GM12892 (cell line): ENCODE results near the gene LCMT2. TPM values are rescaled to one million over a fixed set of nuclear protein-coding genes. Genes with fewer than 3 reads are reported as not detected.

Experiments
- DNase-seq: peaks from one replicate; pipeline ENCODE4 v3.0.0; 2011; ENCODE audit not compliant: insufficient read length
- FAIRE-seq: peaks from 2 replicates; lab custom pipeline; 2011; peaks lifted over from hg19 to GRCh38; lab: Jason Lieb, UNC
- POLR2A ChIP-seq: IDR thresholded peaks from 2 replicates; pipeline ENCODE4 v1.6.1; 2011; ENCODE audit warnings: low read depth, low read length, control low read depth
- POLR2AphosphoS5 ChIP-seq: IDR thresholded peaks from 2 replicates; pipeline ENCODE4 v1.6.1; 2011; ENCODE audit warnings: low read depth, low read length, control low read depth
- TAF1 ChIP-seq: IDR thresholded peaks from 2 replicates; pipeline ENCODE4 v1.6.1; 2011; ENCODE audit warnings: low read depth, mild to moderate bottlenecking, control low read depth, low read length, borderline replicate concordance
- polyA plus RNA-seq: library from polyadenylated mRNA; unstranded; fragments of >200 nt; gene quantifications from one replicate; pipeline ENCODE4 v1.2.1, GENCODE V29; 2012; ENCODE audit warnings: missing spikeins, inconsistent platforms; ENCODE audit not compliant: missing spikeins

Gene LCMT2, protein sequence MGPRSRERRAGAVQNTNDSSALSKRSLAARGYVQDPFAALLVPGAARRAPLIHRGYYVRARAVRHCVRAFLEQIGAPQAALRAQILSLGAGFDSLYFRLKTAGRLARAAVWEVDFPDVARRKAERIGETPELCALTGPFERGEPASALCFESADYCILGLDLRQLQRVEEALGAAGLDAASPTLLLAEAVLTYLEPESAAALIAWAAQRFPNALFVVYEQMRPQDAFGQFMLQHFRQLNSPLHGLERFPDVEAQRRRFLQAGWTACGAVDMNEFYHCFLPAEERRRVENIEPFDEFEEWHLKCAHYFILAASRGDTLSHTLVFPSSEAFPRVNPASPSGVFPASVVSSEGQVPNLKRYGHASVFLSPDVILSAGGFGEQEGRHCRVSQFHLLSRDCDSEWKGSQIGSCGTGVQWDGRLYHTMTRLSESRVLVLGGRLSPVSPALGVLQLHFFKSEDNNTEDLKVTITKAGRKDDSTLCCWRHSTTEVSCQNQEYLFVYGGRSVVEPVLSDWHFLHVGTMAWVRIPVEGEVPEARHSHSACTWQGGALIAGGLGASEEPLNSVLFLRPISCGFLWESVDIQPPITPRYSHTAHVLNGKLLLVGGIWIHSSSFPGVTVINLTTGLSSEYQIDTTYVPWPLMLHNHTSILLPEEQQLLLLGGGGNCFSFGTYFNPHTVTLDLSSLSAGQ
- polyA plus RNA-seq = 5.8 TPM

GRCh38 chr15:43329960-43330779 lies at the start of gene LCMT2:
LCMT2 (minus strand) TSS chr15:43330573; CDS start chr15:43330489, 84 bp downstream.
- peak; percentile 96 for TF ChIP-seq POLR2AphosphoS5
- TF ChIP-seq POLR2A = peak; percentile 97
- peak; percentile 74; the same call in 1 of the 2 replicates for TF ChIP-seq TAF1
- peak; percentile 76 for DNase-seq
- FAIRE-seq = peak; percentile 96

- no peak for DNase-seq
- FAIRE-seq = no peak
- TF ChIP-seq POLR2A (no peak), TAF1 (no peak), POLR2AphosphoS5 (no peak)
Measured at GRCh38 chr15:43378601-43379000, 48.2 kb upstream of the LCMT2 start.

DNA sequence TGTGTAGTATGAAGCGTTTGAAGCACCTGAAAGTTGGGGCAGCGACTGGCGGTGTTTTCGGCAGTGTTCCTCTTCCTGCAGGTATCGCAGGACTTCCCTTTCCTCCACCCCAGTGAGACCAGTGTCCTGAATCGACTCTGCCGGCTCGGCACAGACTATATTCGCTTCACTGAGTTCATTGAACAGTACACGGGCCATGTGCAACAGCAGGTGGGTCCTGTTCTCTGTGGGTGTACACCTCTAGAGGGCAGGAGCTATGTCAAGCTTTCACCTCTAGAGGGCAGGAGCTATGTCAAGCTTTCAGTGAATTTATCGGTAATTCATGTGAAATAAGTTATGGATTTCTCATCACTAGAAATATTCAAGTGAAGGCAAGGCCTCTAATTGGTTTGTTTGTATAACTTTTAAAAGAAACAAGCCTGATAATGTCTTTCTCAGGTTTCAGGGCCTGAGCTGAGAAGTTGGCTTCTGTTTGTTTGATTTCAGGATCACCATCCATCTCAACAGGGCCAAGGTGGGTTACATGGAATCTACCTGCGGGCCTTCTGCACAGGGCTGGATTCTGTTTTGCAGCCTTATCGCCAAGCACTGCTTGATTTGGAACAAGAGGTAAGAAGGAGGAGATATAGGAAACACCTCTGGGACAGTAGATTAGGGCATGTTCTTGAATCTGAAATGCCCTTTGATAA lies 45.8 kb upstream of the LCMT2 start:
- FAIRE-seq (peak; percentile 87), DNase-seq (peak; percentile 22)
- TF ChIP-seq TAF1 = no peak

DNA sequence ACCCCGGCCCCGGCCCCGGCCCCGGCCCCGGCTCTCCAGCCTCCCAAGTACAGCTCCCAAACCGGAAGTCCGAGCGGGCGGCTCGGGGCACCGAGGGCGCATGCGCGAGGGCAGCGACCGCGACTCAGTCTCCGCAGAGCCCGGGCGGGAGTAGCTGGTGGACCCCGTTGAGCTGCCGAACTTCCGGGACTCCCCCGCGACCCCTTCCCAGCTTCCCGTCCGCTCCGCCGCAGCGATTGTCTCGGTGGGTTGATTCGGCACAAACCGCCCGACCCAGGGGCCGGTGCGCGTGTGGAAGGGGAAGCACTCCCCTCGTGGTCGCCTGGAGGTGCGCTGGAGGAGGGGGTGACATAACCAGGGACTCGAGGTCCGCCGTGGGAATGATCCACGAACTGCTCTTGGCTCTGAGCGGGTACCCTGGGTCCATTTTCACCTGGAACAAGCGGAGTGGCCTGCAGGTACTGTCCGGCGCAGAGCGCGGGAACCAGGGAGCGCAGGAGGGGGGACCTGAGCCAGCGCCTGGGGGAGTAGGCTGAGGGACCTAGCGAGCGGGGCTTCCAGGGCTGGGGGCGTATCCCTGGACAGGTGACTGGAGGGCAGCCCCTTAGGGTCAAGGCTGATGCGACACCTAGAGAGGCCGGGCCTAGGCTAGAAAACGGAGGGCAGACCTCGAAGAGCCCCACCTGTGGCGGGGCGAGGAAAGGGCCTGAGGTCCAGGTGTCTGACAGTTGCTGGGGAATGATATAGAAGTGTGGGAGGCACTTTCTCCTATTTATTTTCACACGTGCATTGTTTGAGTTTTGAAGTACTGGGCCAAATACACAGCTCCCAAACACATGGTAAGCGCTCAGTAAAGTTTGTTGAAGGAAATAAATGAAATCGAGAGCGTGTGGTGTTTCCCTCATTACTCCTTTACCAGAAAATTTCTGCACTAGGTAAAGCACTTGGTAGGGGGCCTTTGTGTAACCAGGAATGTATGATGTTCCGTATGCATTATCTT lies 40.9 kb upstream of the LCMT2 start, which contains the start of the genes TUBGCP4 and ZSCAN29:
TUBGCP4 (plus strand) TSS at position 127 of the 1,000 bp plus-strand sequence; CDS start at position 381, 254 bp downstream.
ZSCAN29 (minus strand) TSS at position 69 of the 1,000 bp plus-strand sequence. CDS start 1,130 bp downstream, outside the sequence.
- FAIRE-seq = peak; percentile 94
- DNase-seq = peak; percentile 91
- TF ChIP-seq POLR2A = peak; percentile 80; the same call in 1 of the 2 replicates
- TF ChIP-seq POLR2AphosphoS5 = peak; percentile 45; the same call in 1 of the 2 replicates
- TF ChIP-seq TAF1 = peak; percentile 18; the same call in 1 of the 2 replicates

GRCh38 chr15:43370310-43370974 lies 40.1 kb upstream of the LCMT2 start:
- peak; percentile 68 for FAIRE-seq
- peak; percentile 21 for DNase-seq
- TF ChIP-seq TAF1 = no peak
- TF ChIP-seq POLR2A = no peak
- no peak for TF ChIP-seq POLR2AphosphoS5

- TF ChIP-seq TAF1 (no peak), POLR2A (no peak)
- peak; percentile 70 for FAIRE-seq
Measured at GRCh38 chr15:43361313-43361903, 31.0 kb upstream of the LCMT2 start.

GRCh38 chr15:43360821-43361220 lies 30.4 kb upstream of the LCMT2 start:
- TF ChIP-seq POLR2AphosphoS5 = no peak
- TF ChIP-seq POLR2A = no peak
- TF ChIP-seq TAF1 = no peak
- no peak for FAIRE-seq

More at GRCh38 chr15:43361313-43361903, 31.0 kb upstream of the LCMT2 start:
- DNase-seq = no peak

GRCh38 chr15:43352693-43353382 lies 22.5 kb upstream of the LCMT2 start:
- no peak for TF ChIP-seq TAF1
- DNase-seq = no peak
- no peak for FAIRE-seq

More at GRCh38 chr15:43360821-43361220, 30.4 kb upstream of the LCMT2 start:
- DNase-seq = no peak
